HG03280 (cell line): Measurements from ENCODE around the gene USP53.
"Not testable (repeated sequence)": the region's sequence is repeated elsewhere in the genome, so short reads cannot be mapped to it uniquely, and the experiment has no call there.

Experiments used
- ATAC-seq: cut with Tn5 transposase; IDR thresholded peaks from one replicate; pipeline ENCODE4 v1.9.1; 2021; ENCODE audit warnings: mild to moderate bottlenecking, moderate library complexity; ENCODE audit not compliant: unreplicated experiment

USP53 gene

DNA sequence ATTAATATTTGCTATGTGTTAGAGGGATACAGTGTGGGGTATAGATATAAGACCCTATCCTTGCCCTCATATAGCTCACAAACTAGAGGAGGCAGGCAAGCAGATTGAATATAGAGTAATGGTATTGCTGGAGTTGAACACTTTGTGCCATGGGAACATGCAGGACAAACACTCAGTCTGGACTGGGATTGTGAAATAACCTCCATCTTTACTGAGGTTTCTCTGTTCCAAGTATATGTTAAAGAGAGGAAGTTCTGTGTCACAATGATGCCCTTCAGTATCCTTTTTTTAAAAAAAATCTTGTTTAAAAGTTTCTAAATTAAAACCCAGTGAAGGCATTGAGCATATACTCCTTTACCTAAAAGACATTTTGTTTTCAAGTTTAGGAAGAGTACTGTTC, 100.7 kb downstream of the USP53 start:
- no peak for ATAC-seq

DNA sequence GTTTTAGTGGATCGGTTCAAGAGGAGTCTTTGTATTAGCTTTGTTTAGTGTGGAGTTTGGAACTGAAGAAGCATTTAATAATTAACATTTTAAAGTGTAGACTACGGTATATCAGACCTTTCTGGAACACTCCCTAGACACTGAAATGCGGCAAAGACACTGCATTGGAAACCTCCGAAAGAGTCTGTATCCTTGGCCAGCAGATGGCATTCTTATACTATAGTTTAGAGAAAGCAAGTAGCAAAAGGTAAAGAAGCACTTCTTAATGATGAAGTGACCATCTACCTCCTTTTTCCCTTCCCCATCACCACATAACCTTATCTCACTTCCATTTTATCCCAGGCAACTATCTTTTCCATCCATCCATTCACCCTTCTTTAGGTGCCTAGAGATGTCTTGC, 101.8 kb downstream of the USP53 start:
- peak; percentile 56 for ATAC-seq

DNA sequence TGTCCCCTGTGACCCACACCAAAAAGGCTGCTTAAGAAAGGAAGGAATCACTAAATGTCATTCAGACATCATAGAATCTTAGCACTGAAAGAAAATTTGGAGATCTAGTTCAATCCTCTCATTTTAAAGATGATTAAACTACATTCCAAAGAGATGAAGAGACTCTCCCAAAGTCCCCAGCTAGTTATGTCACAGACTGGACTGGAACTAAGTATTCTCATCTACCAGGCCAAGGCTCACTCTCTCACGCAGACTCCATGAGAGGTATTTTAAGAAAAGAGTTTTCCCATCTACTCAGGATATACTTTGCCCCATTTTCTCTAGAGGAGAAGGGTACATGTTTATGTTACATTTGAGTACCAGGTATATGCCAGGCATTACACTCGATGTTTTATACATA, 102.5 kb downstream of the USP53 start:
- ATAC-seq: no peak

DNA sequence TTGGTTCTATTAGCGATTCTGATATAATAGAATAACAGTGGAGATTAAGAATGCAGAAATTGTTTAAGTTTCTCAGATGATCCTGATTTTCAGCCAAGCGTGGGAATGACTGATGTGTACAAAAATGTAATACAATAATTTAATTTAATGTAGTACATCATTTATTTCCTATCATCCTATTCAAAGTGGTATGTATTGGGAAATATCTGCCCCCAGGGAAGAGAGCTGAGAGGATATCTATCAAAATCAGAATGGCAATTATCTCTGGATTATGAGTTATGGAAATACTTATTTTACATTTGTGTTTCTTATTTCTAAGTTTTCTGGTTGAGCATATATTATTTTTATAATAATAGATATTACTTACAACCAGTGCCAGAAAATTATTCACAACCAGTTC, 105.5 kb downstream of the USP53 start:
- ATAC-seq: no peak

DNA sequence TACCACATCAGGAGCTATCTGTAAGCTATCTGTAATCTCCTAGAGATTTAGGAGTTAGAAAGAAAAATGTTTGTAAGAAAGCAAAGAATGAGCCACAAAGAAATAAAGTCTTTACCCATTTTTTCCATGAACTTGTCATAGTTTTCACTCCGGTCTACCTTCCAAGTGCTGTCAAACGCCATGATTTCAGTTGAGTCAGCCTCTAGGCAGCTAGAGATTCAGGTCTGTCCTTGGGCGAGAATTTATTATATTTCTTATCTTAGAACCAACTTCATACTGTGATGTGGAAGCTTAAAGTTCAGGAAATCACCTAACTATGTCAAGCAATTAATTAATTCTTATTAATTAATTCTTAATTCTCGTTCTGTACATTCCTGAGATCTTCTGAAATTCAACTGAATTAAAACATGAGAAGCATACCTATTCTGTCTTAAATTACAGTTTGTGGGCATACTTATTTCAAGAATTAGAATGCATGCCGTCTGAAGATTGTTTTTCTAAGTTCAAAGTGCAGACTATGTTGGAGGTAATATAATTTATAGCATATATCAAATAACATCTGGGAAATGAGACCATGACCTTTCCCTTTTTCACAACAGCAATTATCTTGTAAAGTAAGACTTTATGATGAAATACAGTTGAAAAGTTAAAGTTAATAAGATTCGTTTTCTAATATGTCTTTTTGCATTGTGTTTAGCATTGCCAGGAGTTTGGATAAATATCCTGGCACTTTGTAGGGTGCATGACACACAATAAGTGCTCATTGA, 109.6 kb downstream of the USP53 start, which contains the start of gene FABP2:
FABP2 (minus strand) TSS at position 218 of the 767 bp plus-strand sequence; CDS start at position 182, 36 bp downstream.
- no peak for ATAC-seq

- ATAC-seq: no peak
Observed at GRCh38 chr4:119328695-119329094, 116.2 kb downstream of the USP53 start.

GRCh38 chr4:119329835-119330620, 117.5 kb downstream of the USP53 start:
- ATAC-seq: no peak

DNA sequence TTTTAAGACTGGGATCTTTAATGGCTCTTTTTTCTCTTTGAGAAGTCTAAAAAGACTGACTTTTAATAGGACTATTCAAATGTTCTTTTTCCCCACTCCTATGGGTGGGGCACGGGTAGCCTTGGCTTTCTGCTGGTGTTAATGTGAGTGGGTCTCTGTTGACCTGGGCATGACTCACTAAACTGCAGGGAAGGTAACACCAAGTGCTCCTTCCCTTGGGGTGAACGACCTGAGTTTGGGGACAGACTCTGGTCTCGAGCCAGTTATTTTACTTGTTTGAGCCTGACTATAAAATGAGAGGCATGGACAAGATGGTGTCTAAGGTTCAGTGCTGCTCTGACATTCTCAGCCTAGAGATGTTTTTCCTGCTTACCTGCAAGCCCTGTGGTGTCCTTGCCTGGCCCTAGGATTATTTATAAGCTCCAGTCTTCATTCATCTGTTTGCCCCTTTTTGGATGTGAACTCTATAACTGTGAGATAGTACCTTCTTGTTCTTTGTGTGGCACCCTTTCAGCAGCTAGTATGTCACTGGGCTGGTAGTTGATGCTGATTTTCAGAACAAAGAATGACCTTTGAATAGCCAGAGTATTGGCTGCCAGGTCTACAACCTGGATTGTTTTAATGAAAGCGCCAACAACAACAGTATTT, 123.9 kb downstream of the USP53 start:
- ATAC-seq: not testable (repeated sequence)

DNA sequence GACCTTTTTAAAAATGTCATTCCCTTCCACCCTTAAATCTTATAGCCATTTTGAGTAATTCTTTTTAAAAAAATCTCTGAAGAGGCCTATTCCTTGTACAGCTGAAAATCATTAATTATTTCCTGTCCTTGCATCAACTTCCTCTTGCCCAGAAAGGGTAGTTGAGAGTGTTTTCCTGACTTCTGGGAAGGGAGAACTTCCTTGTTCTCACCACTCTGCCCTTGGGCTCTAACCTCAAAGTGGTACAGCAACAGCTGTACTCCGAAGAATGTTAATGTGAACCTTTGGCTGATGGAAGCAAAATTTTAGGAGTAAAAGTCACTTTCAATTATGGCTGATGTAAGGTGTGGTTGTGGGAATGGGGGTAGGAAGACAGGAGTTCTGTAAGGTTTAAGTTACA, 124.5 kb downstream of the USP53 start:
- ATAC-seq: no peak

- not testable (repeated sequence) for ATAC-seq
Observed at GRCh38 chr4:119339895-119340294, 127.4 kb downstream of the USP53 start.

- ATAC-seq: not testable (repeated sequence)
Observed at GRCh38 chr4:119343293-119343692, 130.8 kb downstream of the USP53 start.
